SK-N-SH treated with all-trans-retinoic acid at 6 μM for 48 hours (cell line): ENCODE data around the gene THSD7A.

Experiments
- ATAC-seq: fragments of 200-7000 bp; cut with Tn5 transposase; 3 replicates; pipeline ENCODE4 v1.9.1; 2020; ENCODE audit warnings: mild to moderate bottlenecking, moderate library complexity
- CSDC2 ChIP-seq: fragments of 250-450 bp; sonication (Bioruptor Pico); IDR thresholded peaks from 2 replicates; pipeline ENCODE4 v1.5.0; 2020; ENCODE audit warnings: mild to moderate bottlenecking, moderate library complexity
- ESRRG ChIP-seq: fragments of 250-450 bp; sonication (Bioruptor Pico); IDR thresholded peaks from 2 replicates; pipeline ENCODE4 v1.6.1; 2021; ENCODE audit warnings: mild to moderate bottlenecking
- ISL1 ChIP-seq: fragments of 250-450 bp; sonication (Bioruptor Pico); IDR thresholded peaks from 2 replicates; pipeline ENCODE4 v2.1.2; 2022; ENCODE audit warnings: mild to moderate bottlenecking, moderate library complexity
- OSR1 ChIP-seq: fragments of 250-450 bp; sonication (Bioruptor Pico); IDR thresholded peaks from 2 replicates; pipeline ENCODE4 v1.8.0; 2022; ENCODE audit warnings: moderate library complexity, mild to moderate bottlenecking, inconsistent platforms
- PPARA ChIP-seq: fragments of 250-450 bp; sonication (Bioruptor Pico); IDR thresholded peaks from 2 replicates; pipeline ENCODE4 v1.5.0; 2020; ENCODE audit warnings: mild to moderate bottlenecking, borderline replicate concordance
- RARB ChIP-seq: fragments of 250-450 bp; sonication (Bioruptor Pico); IDR thresholded peaks from 2 replicates; pipeline ENCODE4 v1.8.0; 2021; ENCODE audit warnings: mild to moderate bottlenecking, moderate library complexity
- TCF4 ChIP-seq: fragments of 250-450 bp; sonication (Bioruptor Pico); IDR thresholded peaks from 2 replicates; pipeline ENCODE4 v1.8.0; 2021; ENCODE audit warnings: mild to moderate bottlenecking, moderate library complexity, borderline replicate concordance
- ZC3H10 ChIP-seq: fragments of 250-450 bp; sonication (Bioruptor Pico); IDR thresholded peaks from 2 replicates; pipeline ENCODE4 v1.5.1; 2021; ENCODE audit warnings: mild to moderate bottlenecking, moderate library complexity
- ZFP3 ChIP-seq: fragments of 250-450 bp; sonication (Bioruptor Pico); IDR thresholded peaks from 2 replicates; pipeline ENCODE4 v1.5.0; 2020; ENCODE audit warnings: mild to moderate bottlenecking, moderate library complexity
- ZNF565 ChIP-seq: fragments of 450-650 bp; formaldehyde crosslinking; conservative IDR thresholded peaks from 2 replicates; pipeline ENCODE4 v1.5.0; 2020; ENCODE audit warnings: low read depth, mild to moderate bottlenecking, moderate library complexity
- ZNF70 ChIP-seq: fragments of 450-650 bp; formaldehyde crosslinking; IDR thresholded peaks from 2 replicates; pipeline ENCODE4 v1.5.0; 2020; ENCODE audit warnings: mild to moderate bottlenecking, moderate library complexity
- ZNF8 ChIP-seq: fragments of 450-650 bp; formaldehyde crosslinking; IDR thresholded peaks from 2 replicates; pipeline ENCODE4 v1.5.0; 2020; ENCODE audit warnings: mild to moderate bottlenecking, moderate library complexity
- TF ChIP-seq, protein P1 (sequence below): fragments of 250-450 bp; sonication (Bioruptor Pico); IDR thresholded peaks from 2 replicates; pipeline ENCODE4 v1.8.0; 2020; ENCODE audit warnings: mild to moderate bottlenecking, moderate library complexity, borderline replicate concordance
- TF ChIP-seq, protein P2 (sequence below): fragments of 250-450 bp; sonication (Bioruptor Pico); IDR thresholded peaks from 2 replicates; pipeline ENCODE4 v1.5.0; 2020; ENCODE audit warnings: mild to moderate bottlenecking, moderate library complexity
- TF ChIP-seq, protein P3 (sequence below): fragments of 250-450 bp; sonication (Bioruptor Pico); IDR thresholded peaks from 2 replicates; pipeline ENCODE4 v1.5.1; 2021; ENCODE audit warnings: mild to moderate bottlenecking, moderate library complexity
- TF ChIP-seq, protein P4 (sequence below): fragments of 250-450 bp; sonication (Bioruptor Pico); IDR thresholded peaks from 2 replicates; pipeline ENCODE4 v1.8.0; 2021; ENCODE audit warnings: low read depth, mild to moderate bottlenecking, moderate library complexity, borderline replicate concordance

The THSD7A gene, protein sequence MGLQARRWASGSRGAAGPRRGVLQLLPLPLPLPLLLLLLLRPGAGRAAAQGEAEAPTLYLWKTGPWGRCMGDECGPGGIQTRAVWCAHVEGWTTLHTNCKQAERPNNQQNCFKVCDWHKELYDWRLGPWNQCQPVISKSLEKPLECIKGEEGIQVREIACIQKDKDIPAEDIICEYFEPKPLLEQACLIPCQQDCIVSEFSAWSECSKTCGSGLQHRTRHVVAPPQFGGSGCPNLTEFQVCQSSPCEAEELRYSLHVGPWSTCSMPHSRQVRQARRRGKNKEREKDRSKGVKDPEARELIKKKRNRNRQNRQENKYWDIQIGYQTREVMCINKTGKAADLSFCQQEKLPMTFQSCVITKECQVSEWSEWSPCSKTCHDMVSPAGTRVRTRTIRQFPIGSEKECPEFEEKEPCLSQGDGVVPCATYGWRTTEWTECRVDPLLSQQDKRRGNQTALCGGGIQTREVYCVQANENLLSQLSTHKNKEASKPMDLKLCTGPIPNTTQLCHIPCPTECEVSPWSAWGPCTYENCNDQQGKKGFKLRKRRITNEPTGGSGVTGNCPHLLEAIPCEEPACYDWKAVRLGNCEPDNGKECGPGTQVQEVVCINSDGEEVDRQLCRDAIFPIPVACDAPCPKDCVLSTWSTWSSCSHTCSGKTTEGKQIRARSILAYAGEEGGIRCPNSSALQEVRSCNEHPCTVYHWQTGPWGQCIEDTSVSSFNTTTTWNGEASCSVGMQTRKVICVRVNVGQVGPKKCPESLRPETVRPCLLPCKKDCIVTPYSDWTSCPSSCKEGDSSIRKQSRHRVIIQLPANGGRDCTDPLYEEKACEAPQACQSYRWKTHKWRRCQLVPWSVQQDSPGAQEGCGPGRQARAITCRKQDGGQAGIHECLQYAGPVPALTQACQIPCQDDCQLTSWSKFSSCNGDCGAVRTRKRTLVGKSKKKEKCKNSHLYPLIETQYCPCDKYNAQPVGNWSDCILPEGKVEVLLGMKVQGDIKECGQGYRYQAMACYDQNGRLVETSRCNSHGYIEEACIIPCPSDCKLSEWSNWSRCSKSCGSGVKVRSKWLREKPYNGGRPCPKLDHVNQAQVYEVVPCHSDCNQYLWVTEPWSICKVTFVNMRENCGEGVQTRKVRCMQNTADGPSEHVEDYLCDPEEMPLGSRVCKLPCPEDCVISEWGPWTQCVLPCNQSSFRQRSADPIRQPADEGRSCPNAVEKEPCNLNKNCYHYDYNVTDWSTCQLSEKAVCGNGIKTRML (N-terminal part only)

DNA sequence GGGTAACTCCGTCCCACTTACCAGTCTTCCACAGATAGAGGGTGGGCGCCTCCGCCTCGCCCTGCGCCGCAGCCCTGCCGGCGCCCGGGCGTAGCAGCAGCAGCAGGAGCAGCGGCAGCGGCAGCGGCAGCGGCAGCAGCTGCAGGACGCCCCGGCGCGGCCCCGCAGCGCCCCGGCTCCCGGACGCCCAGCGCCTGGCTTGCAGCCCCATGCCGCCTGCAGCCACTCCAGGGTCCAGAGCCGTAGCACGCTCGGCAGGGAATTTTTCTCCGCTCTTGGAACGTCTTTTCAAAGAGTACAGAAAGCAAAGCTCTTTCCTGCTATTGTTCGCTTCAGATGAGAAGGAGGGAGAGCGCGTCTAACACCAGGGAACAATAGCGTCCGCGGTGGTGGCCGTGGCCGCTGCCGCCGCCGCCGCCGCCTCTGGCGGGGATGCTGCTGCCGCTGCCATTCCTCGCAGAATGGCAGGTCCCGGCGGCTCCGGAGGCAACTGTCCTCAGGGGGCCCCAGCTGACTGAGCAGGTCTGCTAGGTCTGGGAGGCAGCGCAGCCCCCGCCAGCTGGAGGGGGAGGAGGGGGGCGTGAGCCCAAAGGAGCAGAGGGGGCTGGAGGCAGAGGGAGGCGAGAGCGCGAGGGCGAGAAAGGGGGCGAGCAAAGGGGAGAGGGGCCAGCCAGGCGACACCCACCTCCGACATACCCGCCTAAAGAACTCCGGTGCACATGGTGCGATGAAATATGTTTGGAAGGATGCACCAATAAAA is at the start of gene THSD7A:
Gene THSD7A (minus strand): TSS at position 463 of the 760 bp plus-strand sequence. CDS start 252 bp downstream, at position 211.
- peak; percentile 96 for ATAC-seq
- TF ChIP-seq ZFP3 = 0 out of 2 replicates have a peak, but pooled peaks have one; percentile 4
- TF ChIP-seq ESRRG (CRISPR knock-in tag) = no peak
- TF ChIP-seq, protein P1, sequence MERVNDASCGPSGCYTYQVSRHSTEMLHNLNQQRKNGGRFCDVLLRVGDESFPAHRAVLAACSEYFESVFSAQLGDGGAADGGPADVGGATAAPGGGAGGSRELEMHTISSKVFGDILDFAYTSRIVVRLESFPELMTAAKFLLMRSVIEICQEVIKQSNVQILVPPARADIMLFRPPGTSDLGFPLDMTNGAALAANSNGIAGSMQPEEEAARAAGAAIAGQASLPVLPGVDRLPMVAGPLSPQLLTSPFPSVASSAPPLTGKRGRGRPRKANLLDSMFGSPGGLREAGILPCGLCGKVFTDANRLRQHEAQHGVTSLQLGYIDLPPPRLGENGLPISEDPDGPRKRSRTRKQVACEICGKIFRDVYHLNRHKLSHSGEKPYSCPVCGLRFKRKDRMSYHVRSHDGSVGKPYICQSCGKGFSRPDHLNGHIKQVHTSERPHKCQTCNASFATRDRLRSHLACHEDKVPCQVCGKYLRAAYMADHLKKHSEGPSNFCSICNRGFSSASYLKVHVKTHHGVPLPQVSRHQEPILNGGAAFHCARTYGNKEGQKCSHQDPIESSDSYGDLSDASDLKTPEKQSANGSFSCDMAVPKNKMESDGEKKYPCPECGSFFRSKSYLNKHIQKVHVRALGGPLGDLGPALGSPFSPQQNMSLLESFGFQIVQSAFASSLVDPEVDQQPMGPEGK (CRISPR knock-in tag) = 0 out of 2 replicates have a peak, but pooled peaks have one; percentile 43
- no peak for TF ChIP-seq ISL1 (CRISPR knock-in tag)
- TF ChIP-seq ZC3H10 (CRISPR knock-in tag) = no peak
- TF ChIP-seq CSDC2 = no peak
- TF ChIP-seq RARB (CRISPR knock-in tag) = no peak
- TF ChIP-seq PPARA (CRISPR knock-in tag) = no peak
- TF ChIP-seq, protein P2, sequence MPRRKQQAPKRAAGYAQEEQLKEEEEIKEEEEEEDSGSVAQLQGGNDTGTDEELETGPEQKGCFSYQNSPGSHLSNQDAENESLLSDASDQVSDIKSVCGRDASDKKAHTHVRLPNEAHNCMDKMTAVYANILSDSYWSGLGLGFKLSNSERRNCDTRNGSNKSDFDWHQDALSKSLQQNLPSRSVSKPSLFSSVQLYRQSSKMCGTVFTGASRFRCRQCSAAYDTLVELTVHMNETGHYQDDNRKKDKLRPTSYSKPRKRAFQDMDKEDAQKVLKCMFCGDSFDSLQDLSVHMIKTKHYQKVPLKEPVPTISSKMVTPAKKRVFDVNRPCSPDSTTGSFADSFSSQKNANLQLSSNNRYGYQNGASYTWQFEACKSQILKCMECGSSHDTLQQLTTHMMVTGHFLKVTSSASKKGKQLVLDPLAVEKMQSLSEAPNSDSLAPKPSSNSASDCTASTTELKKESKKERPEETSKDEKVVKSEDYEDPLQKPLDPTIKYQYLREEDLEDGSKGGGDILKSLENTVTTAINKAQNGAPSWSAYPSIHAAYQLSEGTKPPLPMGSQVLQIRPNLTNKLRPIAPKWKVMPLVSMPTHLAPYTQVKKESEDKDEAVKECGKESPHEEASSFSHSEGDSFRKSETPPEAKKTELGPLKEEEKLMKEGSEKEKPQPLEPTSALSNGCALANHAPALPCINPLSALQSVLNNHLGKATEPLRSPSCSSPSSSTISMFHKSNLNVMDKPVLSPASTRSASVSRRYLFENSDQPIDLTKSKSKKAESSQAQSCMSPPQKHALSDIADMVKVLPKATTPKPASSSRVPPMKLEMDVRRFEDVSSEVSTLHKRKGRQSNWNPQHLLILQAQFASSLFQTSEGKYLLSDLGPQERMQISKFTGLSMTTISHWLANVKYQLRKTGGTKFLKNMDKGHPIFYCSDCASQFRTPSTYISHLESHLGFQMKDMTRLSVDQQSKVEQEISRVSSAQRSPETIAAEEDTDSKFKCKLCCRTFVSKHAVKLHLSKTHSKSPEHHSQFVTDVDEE = no peak; the same call in 1 of the 2 replicates
- TF ChIP-seq ZNF70 (CRISPR knock-in tag) = no peak
- TF ChIP-seq ZNF565 = no peak
- TF ChIP-seq TCF4 = peak; percentile 72; the same call in 1 of the 2 replicates
- no peak for TF ChIP-seq ZNF8 (CRISPR knock-in tag)
- TF ChIP-seq, protein P3, sequence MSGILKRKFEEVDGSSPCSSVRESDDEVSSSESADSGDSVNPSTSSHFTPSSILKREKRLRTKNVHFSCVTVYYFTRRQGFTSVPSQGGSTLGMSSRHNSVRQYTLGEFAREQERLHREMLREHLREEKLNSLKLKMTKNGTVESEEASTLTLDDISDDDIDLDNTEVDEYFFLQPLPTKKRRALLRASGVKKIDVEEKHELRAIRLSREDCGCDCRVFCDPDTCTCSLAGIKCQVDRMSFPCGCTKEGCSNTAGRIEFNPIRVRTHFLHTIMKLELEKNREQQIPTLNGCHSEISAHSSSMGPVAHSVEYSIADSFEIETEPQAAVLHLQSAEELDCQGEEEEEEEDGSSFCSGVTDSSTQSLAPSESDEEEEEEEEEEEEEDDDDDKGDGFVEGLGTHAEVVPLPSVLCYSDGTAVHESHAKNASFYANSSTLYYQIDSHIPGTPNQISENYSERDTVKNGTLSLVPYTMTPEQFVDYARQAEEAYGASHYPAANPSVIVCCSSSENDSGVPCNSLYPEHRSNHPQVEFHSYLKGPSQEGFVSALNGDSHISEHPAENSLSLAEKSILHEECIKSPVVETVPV (CRISPR knock-in tag) = no peak

DNA sequence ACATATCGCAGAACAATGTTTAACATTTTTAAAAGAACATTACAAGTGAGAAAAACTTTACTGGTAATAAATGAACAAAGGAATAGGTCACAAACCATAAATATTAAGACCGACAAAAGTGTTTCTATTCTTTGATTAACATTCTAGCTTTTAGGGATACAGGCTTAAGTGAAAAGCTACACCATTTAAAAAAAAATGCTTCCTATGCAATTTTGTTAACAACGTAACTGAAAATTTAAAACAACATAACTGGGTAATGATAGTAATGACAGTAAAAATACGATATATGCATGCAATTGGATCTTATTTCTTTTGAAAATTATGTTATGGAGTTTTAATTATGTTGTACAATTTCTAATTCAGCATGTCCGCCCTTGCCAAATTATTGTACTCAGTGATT is 49.7 kb upstream of the THSD7A start:
- no peak for ATAC-seq
- TF ChIP-seq ESRRG (CRISPR knock-in tag) (no peak), OSR1 (CRISPR knock-in tag) (no peak), ZNF70 (CRISPR knock-in tag) (no peak)
- TF ChIP-seq, protein P4, sequence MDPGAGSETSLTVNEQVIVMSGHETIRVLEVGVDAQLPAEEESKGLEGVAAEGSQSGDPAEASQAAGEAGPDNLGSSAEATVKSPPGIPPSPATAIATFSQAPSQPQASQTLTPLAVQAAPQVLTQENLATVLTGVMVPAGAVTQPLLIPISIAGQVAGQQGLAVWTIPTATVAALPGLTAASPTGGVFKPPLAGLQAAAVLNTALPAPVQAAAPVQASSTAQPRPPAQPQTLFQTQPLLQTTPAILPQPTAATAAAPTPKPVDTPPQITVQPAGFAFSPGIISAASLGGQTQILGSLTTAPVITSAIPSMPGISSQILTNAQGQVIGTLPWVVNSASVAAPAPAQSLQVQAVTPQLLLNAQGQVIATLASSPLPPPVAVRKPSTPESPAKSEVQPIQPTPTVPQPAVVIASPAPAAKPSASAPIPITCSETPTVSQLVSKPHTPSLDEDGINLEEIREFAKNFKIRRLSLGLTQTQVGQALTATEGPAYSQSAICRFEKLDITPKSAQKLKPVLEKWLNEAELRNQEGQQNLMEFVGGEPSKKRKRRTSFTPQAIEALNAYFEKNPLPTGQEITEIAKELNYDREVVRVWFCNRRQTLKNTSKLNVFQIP (CRISPR knock-in tag) = no peak

DNA sequence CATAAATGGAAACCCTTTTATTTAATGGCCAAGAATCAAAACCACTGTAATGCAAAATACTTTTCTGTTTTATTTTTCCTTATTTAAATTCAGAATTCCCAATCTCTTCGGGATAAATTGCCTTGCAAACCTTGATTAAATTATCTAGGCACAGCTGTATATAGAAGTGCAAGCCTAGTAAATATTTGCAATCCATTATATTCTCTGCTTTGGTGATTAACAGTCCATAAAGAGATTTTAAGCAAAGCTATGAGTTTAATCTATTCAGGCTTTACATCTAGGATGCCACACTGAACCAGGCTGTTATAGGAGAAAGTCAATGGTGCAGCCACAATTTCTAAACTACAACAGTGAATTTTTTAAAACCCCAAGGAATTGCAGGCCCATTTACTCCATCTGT is 43.6 kb upstream of the THSD7A start:
- ATAC-seq = no peak
- TF ChIP-seq, protein P1 (CRISPR knock-in tag) = no peak
- no peak for TF ChIP-seq TCF4
- no peak for TF ChIP-seq CSDC2
- no peak for TF ChIP-seq PPARA (CRISPR knock-in tag)
- TF ChIP-seq ZNF8 (CRISPR knock-in tag) = no peak
- TF ChIP-seq ESRRG (CRISPR knock-in tag) = no peak
- TF ChIP-seq ISL1 (CRISPR knock-in tag) = no peak
- TF ChIP-seq ZNF70 (CRISPR knock-in tag) = no peak
- TF ChIP-seq ZC3H10 (CRISPR knock-in tag) = no peak
- no peak for TF ChIP-seq ZNF565
- TF ChIP-seq OSR1 (CRISPR knock-in tag) = no peak
